ENCODE data around the gene SMARCA4. TPM values are rescaled to one million over a fixed set of nuclear protein-coding genes. Genes with fewer than 3 reads are reported as not detected.

Gene SMARCA4
- total RNA-seq, 4 donors from 2014 or later: 81.9 to 460 (median 118) TPM

GRCh38 chr19:11016631-11017030 lies 55.8 kb downstream of the SMARCA4 start:
- Histone ChIP-seq H3K27ac (no peak overlapping the region), H3K36me3 (peaks cover 0 to 51% (median 7%) of the 10 kb centered on the region in 4 donors), H3K9me3 (no peaks in the 10 kb centered on the region), H3K4me1 (peaks cover 0 to 12% (median 8%) of the 10 kb centered on the region in 4 donors), H3K4me3 (no peak overlapping the region), H3K27me3 (no peaks in the 10 kb centered on the region)
- intact Hi-C loops (cut with DNase I; ENCODE audit: low total_unique reads) (no loop called here), in situ Hi-C loops (cut with MboI; ENCODE audit: low pct_ligation_motif_present in 1 of 4, low pct_unique_long_range_greater_than_20kb in 1 of 4, low sequenced_read_pairs in 3 of 4) (no loop called here)
- TF ChIP-seq EP300 (IDR thresholded peaks at IDR 0.05; ENCODE audit: low read depth) (no peak), POLR2AphosphoS5 (IDR thresholded peaks at IDR 0.05) (no peak), POLR2A (IDR thresholded peaks at IDR 0.05) (no peak)
- TF ChIP-seq, protein P1, sequence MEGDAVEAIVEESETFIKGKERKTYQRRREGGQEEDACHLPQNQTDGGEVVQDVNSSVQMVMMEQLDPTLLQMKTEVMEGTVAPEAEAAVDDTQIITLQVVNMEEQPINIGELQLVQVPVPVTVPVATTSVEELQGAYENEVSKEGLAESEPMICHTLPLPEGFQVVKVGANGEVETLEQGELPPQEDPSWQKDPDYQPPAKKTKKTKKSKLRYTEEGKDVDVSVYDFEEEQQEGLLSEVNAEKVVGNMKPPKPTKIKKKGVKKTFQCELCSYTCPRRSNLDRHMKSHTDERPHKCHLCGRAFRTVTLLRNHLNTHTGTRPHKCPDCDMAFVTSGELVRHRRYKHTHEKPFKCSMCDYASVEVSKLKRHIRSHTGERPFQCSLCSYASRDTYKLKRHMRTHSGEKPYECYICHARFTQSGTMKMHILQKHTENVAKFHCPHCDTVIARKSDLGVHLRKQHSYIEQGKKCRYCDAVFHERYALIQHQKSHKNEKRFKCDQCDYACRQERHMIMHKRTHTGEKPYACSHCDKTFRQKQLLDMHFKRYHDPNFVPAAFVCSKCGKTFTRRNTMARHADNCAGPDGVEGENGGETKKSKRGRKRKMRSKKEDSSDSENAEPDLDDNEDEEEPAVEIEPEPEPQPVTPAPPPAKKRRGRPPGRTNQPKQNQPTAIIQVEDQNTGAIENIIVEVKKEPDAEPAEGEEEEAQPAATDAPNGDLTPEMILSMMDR (IDR thresholded peaks at IDR 0.05): no peak
- 80 to 87% methylated on average over 2 to 5 of the region's 5 CpGs for WGBS, 2 donors (ENCODE audit: low coverage in 1 of 2)
- DNase-seq: no peak

GRCh38 chr19:11017275-11018035 lies 56.6 kb downstream of the SMARCA4 start:
- DNase-seq: no peak
- Histone ChIP-seq H3K36me3 (peaks cover 0 to 59% (median 9%) of the 10 kb centered on the region in 4 donors), H3K9me3 (no peaks in the 10 kb centered on the region), H3K27me3 (no peaks in the 10 kb centered on the region), H3K27ac (no peak overlapping the region), H3K4me1 (peaks cover 0 to 12% (median 8%) of the 10 kb centered on the region in 4 donors), H3K4me3 (no peak overlapping the region)
- intact Hi-C loops (cut with DNase I; ENCODE audit: low total_unique reads) (no loop called here), in situ Hi-C loops (cut with MboI; ENCODE audit: low pct_ligation_motif_present in 1 of 4, low pct_unique_long_range_greater_than_20kb in 1 of 4, low sequenced_read_pairs in 3 of 4) (no loop called here)
- 80 to 92% methylated on average over 2 to 21 of the region's 23 CpGs for whole genome bisulfite sequencing, 2 donors (ENCODE audit: low coverage in 1 of 2)
- TF ChIP-seq, protein P1 (IDR thresholded peaks at IDR 0.05): no peak
- no peak for TF ChIP-seq POLR2A (IDR thresholded peaks at IDR 0.05)
- TF ChIP-seq POLR2AphosphoS5 (IDR thresholded peaks at IDR 0.05): no peak
- no peak for TF ChIP-seq EP300 (IDR thresholded peaks at IDR 0.05; ENCODE audit: low read depth)

- no peak overlapping the region for H3K4me3 ChIP-seq
- no peaks in the 10 kb centered on the region for H3K27me3 ChIP-seq
- DNase-seq: peak; percentile 67
- in situ Hi-C loops (cut with MboI; ENCODE audit: low pct_ligation_motif_present in 1 of 4, low pct_unique_long_range_greater_than_20kb in 1 of 4, low sequenced_read_pairs in 3 of 4): no loop called here
- H3K36me3 ChIP-seq: peaks cover 0 to 64% (median 12%) of the 10 kb centered on the region in 4 donors
- TF ChIP-seq EP300 (IDR thresholded peaks at IDR 0.05; ENCODE audit: low read depth) (no peak), POLR2AphosphoS5 (IDR thresholded peaks at IDR 0.05) (no peak), POLR2A (IDR thresholded peaks at IDR 0.05) (no peak)
- TF ChIP-seq, protein P1 (IDR thresholded peaks at IDR 0.05): no peak
- peak overlapping the region in 3 of 4 donors; percentile 27 to 39 (median 31) for H3K27ac ChIP-seq
- intact Hi-C loops (cut with DNase I; ENCODE audit: low total_unique reads): no loop called here
- no peaks in the 10 kb centered on the region for H3K9me3 ChIP-seq
- H3K4me1 ChIP-seq: peaks cover 0 to 12% (median 8%) of the 10 kb centered on the region in 4 donors
- WGBS, 2 donors (ENCODE audit: low coverage in 1 of 2): 46 to 64% methylated on average over 8 to 12 of the region's 12 CpGs
Observed at GRCh38 chr19:11018179-11018578, 57.3 kb downstream of the SMARCA4 start.

- no peak for DNase-seq
- in situ Hi-C loops (cut with MboI; ENCODE audit: low pct_ligation_motif_present in 1 of 4, low pct_unique_long_range_greater_than_20kb in 1 of 4, low sequenced_read_pairs in 3 of 4): no loop called here
- TF ChIP-seq, protein P1 (IDR thresholded peaks at IDR 0.05): no peak
- no peak for TF ChIP-seq EP300 (IDR thresholded peaks at IDR 0.05; ENCODE audit: low read depth)
- no peak for TF ChIP-seq POLR2AphosphoS5 (IDR thresholded peaks at IDR 0.05)
- no peak for TF ChIP-seq POLR2A (IDR thresholded peaks at IDR 0.05)
- H3K27me3 ChIP-seq: no peaks in the 10 kb centered on the region
- no peak overlapping the region for H3K4me3 ChIP-seq
- H3K4me1 ChIP-seq: peaks cover 0 to 12% (median 8%) of the 10 kb centered on the region in 4 donors
- H3K9me3 ChIP-seq: no peaks in the 10 kb centered on the region
- peak overlapping the region in 3 of 4 donors; percentile 27 to 39 (median 31) for H3K27ac ChIP-seq
- intact Hi-C loops (cut with DNase I; ENCODE audit: low total_unique reads): no loop called here
- H3K36me3 ChIP-seq: peaks cover 0 to 64% (median 15%) of the 10 kb centered on the region in 4 donors
- WGBS, 2 donors (ENCODE audit: low coverage in 1 of 2): 74% methylated on average over 13 of the region's 13 CpGs; no CpG with 5 or more reads in 1 of the 2 donors
Observed at GRCh38 chr19:11018763-11019162, 57.9 kb downstream of the SMARCA4 start.
